Ramos (cell line): ENCODE data around the gene POLN.
"Not testable (repeated sequence)": the region's sequence is repeated elsewhere in the genome, so short reads cannot be mapped to it uniquely, and the experiment has no call there.

ENCODE experiments used
- in situ Hi-C: fragments of 300-500 bp; cut with MboI; formaldehyde crosslinking; loops from one replicate; pipeline ENCODE4 v1.14.3; 2022; ENCODE audit warnings: low sequenced_read_pairs; ENCODE audit not compliant: unreplicated experiment

Gene POLN

DNA sequence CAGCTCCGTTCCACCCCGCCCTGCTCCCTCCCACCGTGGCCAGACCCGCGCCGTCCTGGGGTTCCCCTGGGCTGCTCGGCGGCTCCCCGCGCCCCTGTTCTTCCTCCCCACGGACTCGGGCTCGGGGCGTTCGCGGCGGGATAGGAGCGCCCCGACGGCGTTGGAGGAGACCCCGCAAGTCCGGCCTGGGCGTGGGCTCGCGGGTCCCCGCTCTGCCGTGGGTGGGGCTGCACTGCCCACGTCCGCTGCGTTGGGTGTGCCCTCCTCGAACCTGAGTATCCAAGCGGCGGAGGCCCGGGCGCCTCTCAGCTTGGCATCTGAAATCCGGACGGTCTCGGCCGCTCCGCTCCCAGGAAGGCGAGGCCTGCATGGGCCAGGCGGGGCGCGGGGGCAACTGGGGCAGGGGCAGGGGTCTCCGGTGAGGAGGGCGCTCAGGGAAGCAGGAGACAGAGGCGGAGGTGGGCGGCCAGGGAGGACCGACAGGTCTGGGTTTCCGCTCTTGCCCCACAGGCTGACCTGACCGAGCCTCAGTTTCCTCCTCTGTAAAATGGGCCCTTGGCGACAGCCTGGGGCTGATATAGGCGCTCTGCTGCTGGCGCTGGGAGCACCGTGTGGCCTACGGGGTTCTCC, 194.8 kb downstream of the POLN start:
- in situ Hi-C loops, result no loop called here

GRCh38 chr4:2046031-2046961, 195.6 kb downstream of the POLN start:
- in situ Hi-C loops, result no loop called here

- in situ Hi-C loops, result no loop called here
Observed at GRCh38 chr4:2045518-2045951, 196.4 kb downstream of the POLN start.

- in situ Hi-C loops, result no loop called here
Observed at GRCh38 chr4:2044542-2045517, 197.1 kb downstream of the POLN start.

DNA sequence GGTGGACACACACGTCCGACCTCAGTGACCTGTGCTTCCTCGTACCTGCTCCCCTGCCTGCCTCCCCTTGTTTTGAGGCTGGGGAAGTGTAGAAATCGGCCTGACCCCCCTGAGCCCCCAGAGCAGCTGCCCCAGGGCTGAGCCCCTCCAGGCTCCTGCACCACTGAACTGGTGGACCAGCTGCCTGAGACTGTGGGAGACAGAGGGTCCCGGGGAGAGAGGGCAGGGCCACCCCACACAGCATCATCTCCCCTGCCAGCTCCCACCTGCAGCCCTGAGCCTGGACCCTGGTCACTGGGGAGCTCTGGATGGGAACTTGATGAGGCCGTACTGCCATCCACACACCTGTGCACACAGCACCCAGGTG, 197.8 kb downstream of the POLN start:
- in situ Hi-C loops, result no loop called here

GRCh38 chr4:2043396-2044118, 198.4 kb downstream of the POLN start:
- in situ Hi-C loops, result no loop called here

GRCh38 chr4:2042947-2043395, 198.9 kb downstream of the POLN start:
- in situ Hi-C loops, result no loop called here

GRCh38 chr4:2042204-2042946, 199.5 kb downstream of the POLN start:
- in situ Hi-C loops, result no loop called here

DNA sequence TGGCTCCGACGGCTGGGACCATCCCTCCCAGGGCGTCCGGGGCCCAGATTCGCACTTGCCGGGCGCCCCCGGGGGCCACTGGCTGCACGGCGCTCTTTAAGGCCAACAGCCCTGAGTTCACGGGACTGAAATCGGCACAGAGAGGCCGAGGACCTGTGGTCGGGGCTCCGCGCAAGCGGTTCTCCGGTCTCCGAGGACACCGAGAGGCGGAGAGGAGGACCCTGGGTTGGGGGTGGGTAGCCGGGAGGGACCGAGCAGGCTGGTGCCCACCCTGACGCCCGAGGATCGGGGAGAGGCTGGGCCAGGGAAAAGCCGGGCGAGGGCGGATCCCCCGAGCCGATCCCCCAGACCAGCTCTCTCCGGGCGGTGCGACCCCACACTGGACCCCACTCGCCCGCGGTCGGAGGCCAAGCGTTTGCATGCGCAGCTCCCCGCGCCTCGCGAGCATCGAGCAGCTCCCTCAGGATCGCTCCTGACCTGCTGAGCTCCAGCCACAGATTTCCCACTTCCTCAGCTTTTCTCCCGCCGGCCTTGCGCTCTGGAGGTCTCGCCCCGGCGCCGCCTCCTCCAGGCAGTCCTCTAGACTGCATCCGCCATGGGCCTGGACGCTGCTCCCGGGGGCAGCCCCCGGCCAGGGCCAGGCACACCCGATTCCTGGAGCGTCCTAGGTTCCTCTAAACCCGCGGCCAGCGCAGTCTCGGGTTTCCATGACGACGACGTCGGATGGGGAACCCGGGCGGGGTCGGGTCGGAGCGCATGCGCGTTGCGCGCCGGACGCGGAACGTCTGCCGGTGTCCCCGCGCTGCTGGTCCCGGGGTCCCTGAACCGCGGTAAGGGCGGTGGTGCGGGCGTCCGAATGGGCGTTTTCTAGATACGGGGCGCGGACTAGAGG, 200.4 kb downstream of the POLN start:
- in situ Hi-C loops, result no loop called here

DNA sequence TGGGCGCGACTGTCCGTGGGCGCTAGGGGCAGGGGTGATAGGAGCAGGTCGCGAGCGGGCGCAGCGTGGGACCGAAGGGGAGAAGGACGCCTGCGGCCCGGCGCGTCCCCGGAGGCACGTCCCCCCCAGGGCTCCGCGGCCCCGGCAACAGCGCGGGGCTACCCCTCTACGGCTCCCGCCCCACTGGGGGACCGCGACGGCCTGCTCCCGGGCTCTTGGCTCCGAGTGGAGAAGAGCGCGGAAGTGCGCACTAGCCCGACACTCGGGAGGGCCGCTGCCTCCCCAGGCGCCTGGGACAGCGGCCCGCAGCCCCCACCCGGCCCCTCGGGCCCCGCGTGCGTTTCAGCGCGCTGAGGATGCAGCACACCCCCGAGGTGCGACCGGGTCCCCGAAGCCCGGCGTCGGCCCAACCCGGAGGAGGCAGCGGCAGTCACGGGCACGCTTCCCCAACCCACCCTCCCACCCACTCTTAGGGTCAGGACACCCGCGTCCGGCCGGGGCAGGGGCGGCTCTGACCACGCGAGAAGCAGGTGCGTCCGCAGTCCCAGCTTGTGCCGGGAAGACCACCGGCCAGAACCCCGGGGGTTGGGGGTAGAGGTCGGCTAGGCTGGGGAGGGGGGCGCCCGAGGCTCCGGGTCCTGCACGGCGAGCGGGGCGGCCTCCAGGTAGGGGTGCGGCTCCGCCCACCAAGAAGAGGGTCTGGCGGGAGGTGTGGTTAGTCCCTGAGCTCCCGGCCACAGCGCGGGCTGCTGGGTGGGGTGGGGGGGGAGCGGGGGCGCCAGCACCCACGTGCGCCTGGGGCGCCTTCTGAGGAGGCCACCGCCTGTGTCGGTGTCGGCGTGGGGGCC, 201.3 kb downstream of the POLN start:
- in situ Hi-C loops, result no loop called here

DNA sequence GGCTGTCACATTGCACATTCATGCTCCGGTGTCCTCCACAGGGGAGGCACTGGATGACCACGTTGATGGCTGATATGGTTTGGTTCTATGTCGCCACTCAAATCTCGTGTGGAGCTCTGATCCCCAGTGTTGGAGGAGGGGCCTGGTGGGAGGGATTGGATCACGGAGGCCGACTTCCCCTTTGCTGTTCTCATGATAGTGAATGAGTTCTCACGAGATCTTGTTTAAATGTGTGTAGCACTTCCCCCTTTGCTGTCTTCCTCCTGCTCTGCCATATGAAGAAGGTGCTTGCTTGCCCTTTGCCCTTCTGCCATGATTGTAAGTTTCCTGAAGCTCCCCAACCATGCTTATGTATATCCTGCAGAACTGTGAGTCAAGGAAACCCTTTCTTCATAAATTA, 205.1 kb downstream of the POLN start:
- in situ Hi-C loops, result no loop called here

DNA sequence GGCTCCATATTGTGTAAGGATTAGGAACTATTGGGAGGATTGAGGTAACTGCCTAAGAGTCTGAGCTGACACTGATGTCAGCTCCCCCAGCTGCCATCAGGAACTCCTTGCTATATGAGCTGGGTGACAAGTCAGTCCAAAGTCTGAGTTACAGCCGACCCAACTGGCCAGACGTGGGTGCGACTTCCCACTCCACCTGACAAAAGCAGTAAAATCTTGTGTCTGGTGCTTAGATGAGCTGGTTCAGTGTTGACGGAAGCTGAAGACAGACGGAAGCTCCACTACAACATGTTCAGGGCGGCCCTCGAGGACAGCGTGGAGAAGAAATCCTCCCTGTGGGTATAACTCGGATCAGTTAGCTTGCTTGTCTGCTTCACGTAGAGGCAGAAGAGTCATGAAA, 205.6 kb downstream of the POLN start:
- in situ Hi-C loops, result no loop called here

- in situ Hi-C loops, result not testable (repeated sequence)
Observed at GRCh38 chr4:2031161-2031560, 210.8 kb downstream of the POLN start.

GRCh38 chr4:2027120-2027519, 214.8 kb downstream of the POLN start:
- in situ Hi-C loops, result not testable (repeated sequence)

- in situ Hi-C loops, result no loop called here
Observed at GRCh38 chr4:2025817-2026216, 216.1 kb downstream of the POLN start.

DNA sequence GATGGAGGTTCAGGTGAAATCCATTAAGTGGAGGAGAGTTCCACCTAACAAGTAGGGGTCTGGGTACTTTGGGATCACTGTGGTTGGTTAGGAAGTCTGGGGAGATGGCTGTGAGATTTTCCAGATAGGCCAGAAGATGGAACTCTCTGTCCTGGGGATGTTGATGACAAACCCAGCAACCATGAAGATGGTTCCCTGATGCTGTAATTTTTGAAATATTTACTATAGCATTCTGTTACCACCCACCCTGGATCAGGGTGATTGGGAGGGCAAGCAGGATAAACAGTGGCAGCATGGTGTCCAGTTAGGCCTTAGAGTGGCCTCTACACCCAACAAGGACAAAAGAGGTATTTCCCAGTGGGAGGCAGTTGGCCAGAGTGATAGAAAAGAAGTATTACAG, 217.2 kb downstream of the POLN start:
- in situ Hi-C loops, result no loop called here
